Measurements from ENCODE around the gene ROBO2. TPM values are rescaled to one million over a fixed set of nuclear protein-coding genes. Genes with fewer than 3 reads are reported as not detected.

ROBO2 gene
- total RNA-seq, 4 donors from 2014 or later, result 0.16 to 4.0 (median 1.3) TPM

- TF ChIP-seq, protein P1, sequence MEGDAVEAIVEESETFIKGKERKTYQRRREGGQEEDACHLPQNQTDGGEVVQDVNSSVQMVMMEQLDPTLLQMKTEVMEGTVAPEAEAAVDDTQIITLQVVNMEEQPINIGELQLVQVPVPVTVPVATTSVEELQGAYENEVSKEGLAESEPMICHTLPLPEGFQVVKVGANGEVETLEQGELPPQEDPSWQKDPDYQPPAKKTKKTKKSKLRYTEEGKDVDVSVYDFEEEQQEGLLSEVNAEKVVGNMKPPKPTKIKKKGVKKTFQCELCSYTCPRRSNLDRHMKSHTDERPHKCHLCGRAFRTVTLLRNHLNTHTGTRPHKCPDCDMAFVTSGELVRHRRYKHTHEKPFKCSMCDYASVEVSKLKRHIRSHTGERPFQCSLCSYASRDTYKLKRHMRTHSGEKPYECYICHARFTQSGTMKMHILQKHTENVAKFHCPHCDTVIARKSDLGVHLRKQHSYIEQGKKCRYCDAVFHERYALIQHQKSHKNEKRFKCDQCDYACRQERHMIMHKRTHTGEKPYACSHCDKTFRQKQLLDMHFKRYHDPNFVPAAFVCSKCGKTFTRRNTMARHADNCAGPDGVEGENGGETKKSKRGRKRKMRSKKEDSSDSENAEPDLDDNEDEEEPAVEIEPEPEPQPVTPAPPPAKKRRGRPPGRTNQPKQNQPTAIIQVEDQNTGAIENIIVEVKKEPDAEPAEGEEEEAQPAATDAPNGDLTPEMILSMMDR (IDR thresholded peaks at IDR 0.05; ENCODE audit: low read depth), result no peak
Measured at GRCh38 chr3:77338195-77338594, 298.3 kb downstream of the ROBO2 start.

DNA sequence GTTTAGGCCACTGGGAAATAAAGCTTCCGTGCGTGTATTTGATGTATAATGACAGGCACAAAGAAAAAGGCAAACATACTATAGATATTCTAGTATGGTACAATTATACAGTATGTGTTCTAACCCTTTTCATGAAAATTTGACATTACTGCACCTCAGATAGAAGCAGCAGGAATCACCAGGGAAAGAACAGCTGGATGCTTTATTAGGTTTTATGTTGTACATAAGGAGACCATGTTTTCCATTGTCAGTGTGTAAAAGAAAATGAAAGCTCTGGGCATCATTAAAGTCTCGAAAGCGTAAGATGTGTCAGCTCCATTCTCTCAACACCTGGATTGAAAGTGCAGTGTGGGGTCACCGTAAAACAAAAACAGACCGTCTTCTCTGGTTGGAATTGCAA, 302.1 kb downstream of the ROBO2 start:
- TF ChIP-seq, protein P1 (IDR thresholded peaks at IDR 0.05; ENCODE audit: low read depth), result no peak

DNA sequence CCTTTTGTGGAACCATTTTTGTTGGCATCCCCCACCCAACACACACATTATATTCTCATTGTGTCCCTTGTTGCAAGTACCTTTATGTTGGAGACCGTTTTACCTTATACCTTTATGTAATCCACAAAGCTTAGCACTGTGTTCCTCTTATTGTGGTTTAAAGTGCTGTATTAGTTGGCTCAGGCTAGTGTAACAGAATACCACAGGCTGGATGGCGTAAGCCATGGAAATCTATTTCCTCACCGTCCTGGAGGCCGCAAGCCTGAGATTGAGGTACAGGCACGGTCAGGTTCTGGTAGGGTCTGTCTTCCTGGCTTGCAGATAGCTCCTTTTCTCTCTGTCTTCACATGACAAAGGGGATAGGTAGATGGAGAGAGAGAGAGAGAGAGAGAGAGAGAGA, 302.8 kb downstream of the ROBO2 start:
- TF ChIP-seq, protein P1 (IDR thresholded peaks at IDR 0.05; ENCODE audit: low read depth), result no peak

DNA sequence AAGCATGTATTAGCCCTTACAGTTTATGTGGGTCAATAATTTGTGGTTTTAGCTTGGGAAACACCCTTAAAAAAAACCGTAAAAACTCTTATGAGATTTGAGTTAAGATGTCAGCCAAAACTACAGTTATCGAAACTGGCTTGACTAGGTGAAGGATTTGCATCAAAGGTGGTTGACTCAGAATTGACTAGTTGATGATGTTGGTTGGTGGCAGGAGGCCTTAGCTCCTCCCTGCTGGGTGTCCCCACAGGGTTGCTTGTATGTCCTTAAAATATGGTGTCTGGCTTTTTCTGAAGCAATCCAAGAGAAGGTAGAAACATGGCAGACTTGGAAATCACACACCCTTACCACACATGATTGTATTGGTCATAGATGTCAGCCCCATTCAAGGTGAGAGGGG, 305.1 kb downstream of the ROBO2 start:
- TF ChIP-seq, protein P1 (IDR thresholded peaks at IDR 0.05; ENCODE audit: low read depth), result no peak

DNA sequence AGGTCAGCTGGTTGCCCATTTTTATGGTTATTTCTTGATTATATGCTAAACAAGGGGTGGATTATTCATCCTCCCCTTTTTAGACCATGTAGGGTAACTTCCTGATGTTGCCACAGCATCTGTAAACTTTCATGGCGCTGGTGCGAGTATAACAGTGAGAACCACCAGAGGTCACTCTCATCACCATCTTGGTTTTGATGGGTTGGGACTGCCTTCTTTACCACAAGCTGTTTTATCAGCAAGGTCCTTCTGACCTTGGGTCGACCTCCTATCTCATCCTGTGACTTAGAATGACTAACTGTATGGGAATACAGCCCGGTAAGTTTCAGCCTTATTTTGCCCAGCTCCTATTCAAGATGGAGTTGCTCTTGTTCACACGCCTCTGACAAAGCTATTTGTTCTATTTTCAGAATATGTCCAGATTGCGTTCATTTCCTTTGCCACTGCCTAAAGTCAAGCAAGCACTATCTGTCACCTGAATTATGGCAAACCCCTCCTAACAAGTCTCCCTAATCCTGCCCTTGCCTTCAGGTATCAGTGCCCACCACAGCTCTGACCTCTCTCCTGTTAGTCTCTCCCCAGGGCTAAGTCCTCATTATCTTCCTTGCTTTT, 308.5 kb downstream of the ROBO2 start:
- TF ChIP-seq, protein P1 (IDR thresholded peaks at IDR 0.05; ENCODE audit: low read depth), result no peak

- TF ChIP-seq, protein P1 (IDR thresholded peaks at IDR 0.05; ENCODE audit: low read depth), result no peak
Measured at GRCh38 chr3:77354958-77355357, 315.1 kb downstream of the ROBO2 start.

- TF ChIP-seq, protein P1 (IDR thresholded peaks at IDR 0.05; ENCODE audit: low read depth), result no peak
Measured at GRCh38 chr3:77362936-77363335, 323.0 kb downstream of the ROBO2 start.

Data from subcutaneous adipose tissue (tissue), 4 donors.